Endothelial cell of umbilical vein (primary cell): ENCODE results near the gene ISG15. TPM values are rescaled to one million over a fixed set of nuclear protein-coding genes. Genes with fewer than 3 reads are reported as not detected.
A peak's percentile ranks its signal among the peaks of the same experiment; 100 is the strongest.

ENCODE experiments used
- BruUV-seq: library from RNA; stranded (reverse); fragments of 400-500 nt; replicated peaks from 2 replicates; lab custom pipeline; 2021; lab: Mats Ljungman, UMichigan
- CTCF ChIA-PET: fragments of 300-600, 350-600 bp; sonication (Branson Sonifier 250); formaldehyde crosslinking; loops from one replicate; lab custom pipeline; 2021; ENCODE audit warnings: antibody characterized with exemption, inconsistent platforms; lab: Charles Lee
- POLR2A ChIA-PET: fragments of 300-600, 350-600 bp; sonication (Branson Sonifier 250); formaldehyde crosslinking; loops from one replicate; lab custom pipeline; 2021; ENCODE audit warnings: antibody characterized with exemption, inconsistent platforms; lab: Charles Lee
- DNase-seq: peaks from one replicate; pipeline ENCODE4 v3.0.0-alpha.2; 2011; ENCODE audit warnings: low read depth, low spot score
- FAIRE-seq: peaks from 2 replicates; lab custom pipeline; 2011; peaks lifted over from hg19 to GRCh38; lab: Jason Lieb, UNC
- H2AFZ ChIP-seq: 2 replicates; pipeline ENCODE4 v1.6.0; 2012; ENCODE audit warnings: low read depth, low read length, control low read depth, inconsistent platforms
- H3K27ac ChIP-seq: 2 replicates; pipeline ENCODE4 v1.5.1; 2011; ENCODE audit warnings: low read depth, mild to moderate bottlenecking, control low read depth, low read length, moderate library complexity; ENCODE audit not compliant: insufficient read depth
- H3K27me3 ChIP-seq, 2 experiments: 2 replicates each; pipeline versions ENCODE4 v1.6.0 to v1.6.1; 2011; ENCODE audit warnings: low read length in 2 of 2, mixed read lengths in 1 of 2; ENCODE audit not compliant: control insufficient read depth in 2 of 2, insufficient read depth in 2 of 2
- H3K36me3 ChIP-seq, 2 experiments: 2 replicates in 1 of 2; 3 replicates in 1 of 2; pipeline ENCODE4 v1.5.1; 2011; ENCODE audit warnings: low read length in 2 of 2, mild to moderate bottlenecking in 1 of 2, moderate library complexity in 1 of 2; ENCODE audit not compliant: control insufficient read depth in 2 of 2, insufficient read depth in 2 of 2; ENCODE audit errors: extremely low read depth in 1 of 2
- H3K4me1 ChIP-seq: 3 replicates; pipeline ENCODE4 v1.5.1; 2011; ENCODE audit warnings: mild to moderate bottlenecking, low read length; ENCODE audit not compliant: control insufficient read depth, insufficient read depth; ENCODE audit errors: extremely low read depth
- H3K4me2 ChIP-seq: 2 replicates; pipeline ENCODE4 v1.6.1; 2011; ENCODE audit warnings: low read length, control low read depth, mixed read lengths; ENCODE audit not compliant: insufficient read depth
- H3K4me3 ChIP-seq, 3 experiments: fragments of 200-600 bp in 1 of 3; sonication (generic), shearing (Covaris generic) in 1 of 3; replicated peaks in 1 of 3; 2 replicates each; pipeline ENCODE4 v1.5.1; 2011 to 2016; ENCODE audit warnings: control low read depth in 3 of 3, low read length in 3 of 3, mild to moderate bottlenecking in 2 of 3, inconsistent platforms in 1 of 3, low read depth in 1 of 3, moderate library complexity in 1 of 3; ENCODE audit not compliant: insufficient read depth in 1 of 3
- H3K79me2 ChIP-seq: 2 replicates; pipeline ENCODE4 v1.6.0; 2012; ENCODE audit warnings: low read length, inconsistent platforms; ENCODE audit not compliant: control insufficient read depth, insufficient read depth
- H3K9ac ChIP-seq: replicated peaks from 2 replicates; pipeline ENCODE3; 2011; ENCODE audit warnings: low read length, control low read depth; ENCODE audit not compliant: insufficient read depth; ENCODE audit errors: extremely low read depth
- H3K9me1 ChIP-seq: replicated peaks from 3 replicates; pipeline ENCODE4 v1.6.0; 2011; ENCODE audit warnings: mild to moderate bottlenecking, low read length; ENCODE audit not compliant: control insufficient read depth, insufficient read depth; ENCODE audit errors: extremely low read depth
- H3K9me3 ChIP-seq: replicated peaks from 2 replicates; pipeline ENCODE4 v1.5.1; 2012; ENCODE audit warnings: low read length, inconsistent platforms; ENCODE audit not compliant: control insufficient read depth, insufficient read depth
- H4K20me1 ChIP-seq: replicated peaks from 2 replicates; pipeline ENCODE3; 2011; ENCODE audit warnings: mild to moderate bottlenecking, low read length; ENCODE audit not compliant: control insufficient read depth, insufficient read depth; ENCODE audit errors: extremely low read depth
- EZH2 ChIP-seq: IDR thresholded peaks from 2 replicates; pipeline ENCODE4 v1.6.1; 2012; ENCODE audit warnings: borderline replicate concordance, low read depth, mild to moderate bottlenecking, moderate library complexity, low read length, inconsistent platforms; ENCODE audit not compliant: severe bottlenecking
- FOS ChIP-seq: IDR thresholded peaks from 2 replicates; pipeline ENCODE4 v1.6.1; 2011; ENCODE audit warnings: mild to moderate bottlenecking, low read length, moderate library complexity, borderline replicate concordance; ENCODE audit not compliant: insufficient read depth
- JUN ChIP-seq: IDR thresholded peaks from 2 replicates; pipeline ENCODE4 v1.6.1; 2011; ENCODE audit warnings: borderline replicate concordance, low read depth; ENCODE audit not compliant: insufficient read length, insufficient read depth
- POLR2AphosphoS5 ChIP-seq: IDR thresholded peaks from 2 replicates; pipeline ENCODE4 v1.6.1; 2012; ENCODE audit warnings: low read depth, mild to moderate bottlenecking, control low read depth, low read length, moderate library complexity; ENCODE audit not compliant: insufficient read depth
- dilution Hi-C: fragments of 300-500 bp; cut with MboI; formaldehyde crosslinking; loops from one replicate; pipeline ENCODE4 v1.15.0; 2019; ENCODE audit warnings: low sequenced_read_pairs; ENCODE audit not compliant: extremely low pct_ligation_motif_present
- intact Hi-C: fragments of 100-400 bp; cut with micrococcal nuclease; formaldehyde crosslinking; loops from one replicate; pipeline ENCODE4 v1.10.0; 2022
- polyA plus RNA-seq, 4 experiments: library from polyadenylated mRNA; depleted of rRNA in 3 of 4; stranded (reverse) in 3 of 4; unstranded in 1 of 4; fragments of >200 nt; gene quantifications; 2 replicates each; pipeline versions ENCODE4 v1.2.1 to v1.2.3, GENCODE V29; 2011 to 2012; ENCODE audit warnings: missing spikeins in 1 of 4
- total RNA-seq: library from RNA; stranded (reverse); gene quantifications from 2 replicates; pipeline ENCODE4 v1.2.3, GENCODE V29; 2021
- TF ChIP-seq, protein P1 (sequence below): IDR thresholded peaks from 2 replicates; pipeline ENCODE4 v1.6.1; 2011; ENCODE audit not compliant: insufficient read depth, insufficient read length

ISG15 gene
- total and polyA plus RNA-seq, 2 donors (not counting 3 experiments of a cell fraction or from before 2014, with no cell fraction given): 44.6 to 154 TPM

DNA sequence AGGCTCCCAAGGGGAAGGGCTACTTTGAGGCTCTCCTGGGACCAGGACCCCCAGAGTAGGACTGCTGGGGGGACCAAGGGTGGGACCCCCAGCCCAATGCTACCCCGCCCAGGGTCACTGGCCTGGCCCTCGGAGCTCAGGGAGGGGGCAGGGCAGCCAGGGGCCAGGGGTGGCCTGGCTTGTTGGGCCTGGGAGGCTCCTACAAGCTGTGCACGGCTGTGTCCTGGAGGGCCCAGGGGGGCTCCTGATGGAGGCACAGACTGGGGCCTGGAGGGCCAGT, 15.6 kb upstream of the ISG15 start:
- dilution Hi-C loops (no loop called here), intact Hi-C loops (no loop called here)
- Histone ChIP-seq H3K27me3 (peaks cover 0 to 19% of the 10 kb centered on the region in 2 experiments), H4K20me1 (no peaks in the 10 kb centered on the region), H3K27ac (no peak overlapping the region), H3K9me1 (no peaks in the 10 kb centered on the region), H3K4me3 (no peak overlapping the region), H3K4me2 (no peak overlapping the region), H3K4me1 (peaks cover 9% of the 10 kb centered on the region), H3K36me3 (no peaks in the 10 kb centered on the region), H3K9ac (no peak overlapping the region), H2AFZ (no peak overlapping the region), H3K79me2 (no peaks in the 10 kb centered on the region), H3K9me3 (no peaks in the 10 kb centered on the region)
- no peak for FAIRE-seq
- TF ChIP-seq EZH2 (no peak), POLR2AphosphoS5 (no peak), JUN (no peak), FOS (no peak)
- TF ChIP-seq, protein P1, sequence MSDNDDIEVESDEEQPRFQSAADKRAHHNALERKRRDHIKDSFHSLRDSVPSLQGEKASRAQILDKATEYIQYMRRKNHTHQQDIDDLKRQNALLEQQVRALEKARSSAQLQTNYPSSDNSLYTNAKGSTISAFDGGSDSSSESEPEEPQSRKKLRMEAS: no peak
- ChIA-PET CTCF (interaction anchor here (1.8 kb wide), 1 partner anchor 13 kb away, joined by 13 read pairs; no protein-coding TSS in a partner anchor), POLR2A (no interaction called here)
- BruUV-seq: no TSS peak
- DNase-seq: no peak

DNA sequence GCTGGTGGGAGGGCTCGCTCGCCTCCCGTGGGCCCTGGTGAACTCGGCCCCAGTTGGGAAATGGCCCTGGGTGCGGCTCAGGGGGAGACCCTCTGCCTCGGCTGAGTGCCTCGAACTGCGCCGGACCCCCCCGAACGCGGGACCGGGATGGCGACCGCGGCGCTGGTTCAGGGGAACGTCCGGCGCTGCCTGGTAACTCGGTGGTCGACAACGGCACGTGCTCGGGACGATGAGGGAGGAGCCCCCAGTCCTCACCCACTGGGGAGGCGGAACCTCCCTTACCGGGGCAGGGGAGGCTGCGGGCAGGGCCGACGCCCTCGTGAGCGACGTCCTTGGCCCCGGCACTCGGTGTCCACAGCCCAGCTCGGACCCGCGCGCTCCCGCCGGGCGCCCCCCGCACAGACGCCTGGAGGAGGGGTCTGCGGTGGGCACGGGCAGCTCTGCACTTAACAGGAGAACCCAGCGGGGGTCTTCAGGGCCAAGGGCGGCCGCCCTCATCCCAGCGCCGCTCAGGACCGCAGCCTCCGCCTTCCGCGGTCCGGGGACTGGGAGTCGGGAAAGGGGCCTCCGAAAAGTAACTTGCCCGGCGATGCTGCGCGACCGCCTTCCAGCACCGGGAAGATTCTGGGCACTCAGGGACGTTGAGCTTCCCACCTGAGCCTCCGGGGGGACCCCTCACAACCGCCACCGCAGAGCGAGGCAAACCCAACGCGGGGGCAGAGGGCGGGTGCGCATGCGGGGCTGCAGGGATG, 15.1 kb upstream of the ISG15 start:
- H3K4me2 ChIP-seq: no peak overlapping the region

More for the DNA sequence above, 15.1 kb upstream of the ISG15 start:
- FAIRE-seq (no peak), DNase-seq (no peak)
- no peaks in the 10 kb centered on the region for H4K20me1 ChIP-seq
- intact Hi-C loops: no loop called here
- H3K4me3 ChIP-seq: peak overlapping the region in 1 of 3 experiments; percentile 51
- H3K9me3 ChIP-seq: no peaks in the 10 kb centered on the region
- H3K27ac ChIP-seq: no peak overlapping the region
- no peaks in the 10 kb centered on the region for H3K9me1 ChIP-seq
- no peaks in the 10 kb centered on the region for H3K79me2 ChIP-seq
- dilution Hi-C loops: no loop called here
- H3K9ac ChIP-seq: no peak overlapping the region
- no peak overlapping the region for H2AFZ ChIP-seq
- CTCF ChIA-PET: interaction anchor here (1.8 kb wide), 1 partner anchor 14 kb away, joined by 13 read pairs; no protein-coding TSS in a partner anchor
- peaks cover 0 to 19% of the 10 kb centered on the region in 2 experiments for H3K27me3 ChIP-seq
- POLR2A ChIA-PET: no interaction called here
- TF ChIP-seq FOS: no peak
- peak; percentile 22 for TF ChIP-seq EZH2
- TF ChIP-seq, protein P1: no peak
- no TSS peak for BruUV-seq
- H3K36me3 ChIP-seq: no peaks in the 10 kb centered on the region
- peaks cover 9% of the 10 kb centered on the region for H3K4me1 ChIP-seq
